HEK293 (cell line): Measurements from ENCODE around the gene UCMA.
"Not testable (repeated sequence)": the region's sequence is repeated elsewhere in the genome, so short reads cannot be mapped to it uniquely, and the experiment has no call there.

Source experiments
- CTCF ChIA-PET: fragments of 350-600 bp; formaldehyde crosslinking; extraction: SDS; loops from one replicate; lab custom pipeline; 2021; ENCODE audit warnings: antibody characterized with exemption; lab: Yijun Ruan, JAX
- POLR2A ChIA-PET: fragments of 300-600 bp; formaldehyde crosslinking; extraction: SDS; loops from one replicate; lab custom pipeline; 2020; ENCODE audit warnings: antibody characterized with exemption, inconsistent platforms; lab: Yijun Ruan, JAX
- H3K27ac ChIP-seq: fragments of 200-500 bp; sonication (Bioruptor generic); 2 replicates; pipeline ENCODE4 v1.5.1; 2014; ENCODE audit warnings: low read depth, low read length, control low read depth, inconsistent platforms; ENCODE audit errors: extremely low read depth
- H3K36me3 ChIP-seq, 2 experiments: fragments of 200-500 bp in 1 of 2; sonication (Bioruptor generic) in 1 of 2; 1 replicate in 1 of 2; 2 replicates in 1 of 2; pipeline ENCODE4 v1.5.1; 2014 to 2017; ENCODE audit warnings: inconsistent platforms in 2 of 2, low read length in 2 of 2; ENCODE audit not compliant: control insufficient read depth in 2 of 2, insufficient read depth in 1 of 2
- H3K4me1 ChIP-seq: fragments of 200-500 bp; sonication (Bioruptor generic); 2 replicates; pipeline ENCODE4 v1.5.1; 2014; ENCODE audit warnings: mild to moderate bottlenecking, low read length, inconsistent platforms; ENCODE audit not compliant: control insufficient read depth, insufficient read depth
- H3K4me3 ChIP-seq: 2 replicates; pipeline ENCODE4 v1.5.1; 2011; ENCODE audit warnings: low read depth, mild to moderate bottlenecking, control low read depth, low read length, moderate library complexity
- H3K9me3 ChIP-seq: fragments of 200-500 bp; sonication (Bioruptor generic); 2 replicates; pipeline ENCODE4 v1.5.1; 2014; ENCODE audit warnings: low read depth, low read length, inconsistent platforms; ENCODE audit not compliant: control insufficient read depth, insufficient read depth
- ATF2 ChIP-seq: fragments of 450-650 bp; formaldehyde crosslinking; IDR thresholded peaks from 2 replicates; pipeline ENCODE4 v1.5.1; 2016; ENCODE audit warnings: missing biosample characterization, missing genetic modification characterization, low read depth
- GLI2 ChIP-seq: fragments of 450-650 bp; formaldehyde crosslinking; IDR thresholded peaks from 2 replicates; pipeline ENCODE4; 2017; ENCODE audit warnings: missing biosample characterization, missing genetic modification characterization, low read depth, borderline replicate concordance
- MEIS1 ChIP-seq: sonication (generic); formaldehyde crosslinking; IDR thresholded peaks from 2 replicates; pipeline ENCODE4 v1.8.1; 2022; ENCODE audit warnings: missing genetic modification reagents, mild to moderate bottlenecking, borderline replicate concordance
- ZBTB49 ChIP-seq: fragments of 450-650 bp; formaldehyde crosslinking; IDR thresholded peaks from 2 replicates; pipeline ENCODE4 v1.5.1; 2016; ENCODE audit warnings: missing biosample characterization, missing genetic modification characterization, low read depth
- ZNF184 ChIP-seq: fragments of 450-650 bp; IDR thresholded peaks from 2 replicates; pipeline ENCODE4 v1.5.1; 2018; ENCODE audit warnings: missing biosample characterization, mild to moderate bottlenecking, missing genetic modification characterization
- ZNF19 ChIP-seq: fragments of 450-650 bp; formaldehyde crosslinking; IDR thresholded peaks from 2 replicates; pipeline ENCODE4; 2016; ENCODE audit warnings: missing biosample characterization, missing genetic modification characterization, low read depth
- ZNF24 ChIP-seq: fragments of 450-650 bp; formaldehyde crosslinking; IDR thresholded peaks from 2 replicates; pipeline ENCODE4 v1.5.1; 2016; ENCODE audit warnings: missing biosample characterization, missing genetic modification characterization
- ZNF280C ChIP-seq: fragments of 450-650 bp; formaldehyde crosslinking; IDR thresholded peaks from 2 replicates; pipeline ENCODE4 v1.5.1; 2016; ENCODE audit warnings: missing biosample characterization, missing genetic modification characterization
- ZNF354C ChIP-seq: fragments of 450-650 bp; formaldehyde crosslinking; IDR thresholded peaks from 2 replicates; pipeline ENCODE4 v1.5.1; 2016; ENCODE audit warnings: missing biosample characterization, missing genetic modification characterization, low read depth, borderline replicate concordance
- ZNF394 ChIP-seq: fragments of 450-650 bp; formaldehyde crosslinking; IDR thresholded peaks from 2 replicates; pipeline ENCODE4 v1.5.1; 2016; ENCODE audit warnings: missing biosample characterization, missing genetic modification characterization, mild to moderate bottlenecking, moderate library complexity, borderline replicate concordance
- ZNF501 ChIP-seq: fragments of 450-650 bp; formaldehyde crosslinking; IDR thresholded peaks from 2 replicates; pipeline ENCODE4 v1.5.1; 2016; ENCODE audit warnings: missing biosample characterization, missing genetic modification characterization
- ZNF510 ChIP-seq: fragments of 450-650 bp; formaldehyde crosslinking; IDR thresholded peaks from 2 replicates; pipeline ENCODE4 v1.5.1; 2018; ENCODE audit warnings: mild to moderate bottlenecking, missing genetic modification characterization, missing biosample characterization; ENCODE audit not compliant: insufficient replicate concordance
- ZNF629 ChIP-seq: fragments of 450-650 bp; formaldehyde crosslinking; IDR thresholded peaks from 2 replicates; pipeline ENCODE4 v1.5.1; 2017; ENCODE audit warnings: missing biosample characterization, missing genetic modification characterization
- TF ChIP-seq, protein P1 (sequence below): fragments of 450-650 bp; formaldehyde crosslinking; IDR thresholded peaks from 2 replicates; pipeline ENCODE4 v1.5.1; 2016; ENCODE audit warnings: missing biosample characterization, missing genetic modification characterization, borderline replicate concordance
- TF ChIP-seq, protein P2 (sequence below): sonication (generic); formaldehyde crosslinking; IDR thresholded peaks from 2 replicates; pipeline ENCODE4 v1.8.1; 2022; ENCODE audit warnings: mild to moderate bottlenecking, moderate library complexity, missing genetic modification reagents

Gene UCMA, protein sequence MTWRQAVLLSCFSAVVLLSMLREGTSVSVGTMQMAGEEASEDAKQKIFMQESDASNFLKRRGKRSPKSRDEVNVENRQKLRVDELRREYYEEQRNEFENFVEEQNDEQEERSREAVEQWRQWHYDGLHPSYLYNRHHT

GRCh38 chr10:13234172-13234571, at the start of gene UCMA:
TSS of gene UCMA (minus strand) at chr10:13234374. CDS start at chr10:13234258, 116 bp downstream.
- no peak for TF ChIP-seq ZNF629 (tag by site-specific recombination)
- TF ChIP-seq ZBTB49 (tag by site-specific recombination), result no peak
- TF ChIP-seq ZNF394 (tag by site-specific recombination), result no peak
- Histone ChIP-seq H3K4me3 (no peak within 1 kb of the TSS), H3K9me3 (no peaks in the 10 kb centered on the region), H3K4me1 (no peaks in the 10 kb centered on the region), H3K36me3 (no peaks in the 10 kb centered on the region), H3K27ac (no peak within 1 kb of the TSS)
- ChIA-PET CTCF (no interaction called here), POLR2A (no interaction called here)

- H3K9me3 ChIP-seq, H3K4me3 ChIP-seq, H3K4me1 ChIP-seq, POLR2A ChIA-PET, H3K27ac ChIP-seq: not testable (repeated sequence)
- CTCF ChIA-PET, result interaction anchor here (0.6 kb wide), 1 partner anchor 338 kb away, joined by 5 read pairs; no protein-coding TSS in a partner anchor
- H3K36me3 ChIP-seq, result peaks cover 5 to 16% of the 10 kb centered on the region in 2 experiments; a peak in 2 of 3 replicates
Measured at GRCh38 chr10:13282348-13282747, 48.2 kb upstream of the UCMA start.

GRCh38 chr10:13276749-13277365, 42.7 kb upstream of the UCMA start:
- CTCF ChIA-PET, result interaction anchor here (0.7 kb wide), 1 partner anchor 12 kb away, joined by 5 read pairs; no protein-coding TSS in a partner anchor
- TF ChIP-seq GLI2 (tag by site-specific recombination) (no peak), ZNF19 (no peak), MEIS1 (CRISPR knock-in tag) (no peak), ZNF280C (tag by site-specific recombination) (no peak), ZNF24 (tag by site-specific recombination) (no peak), ZNF184 (tag by site-specific recombination) (no peak), ZNF354C (no peak), ZNF501 (tag by site-specific recombination) (no peak), ZNF510 (no peak), ATF2 (tag by site-specific recombination) (no peak), ZBTB49 (tag by site-specific recombination) (no peak)
- TF ChIP-seq, protein P1, sequence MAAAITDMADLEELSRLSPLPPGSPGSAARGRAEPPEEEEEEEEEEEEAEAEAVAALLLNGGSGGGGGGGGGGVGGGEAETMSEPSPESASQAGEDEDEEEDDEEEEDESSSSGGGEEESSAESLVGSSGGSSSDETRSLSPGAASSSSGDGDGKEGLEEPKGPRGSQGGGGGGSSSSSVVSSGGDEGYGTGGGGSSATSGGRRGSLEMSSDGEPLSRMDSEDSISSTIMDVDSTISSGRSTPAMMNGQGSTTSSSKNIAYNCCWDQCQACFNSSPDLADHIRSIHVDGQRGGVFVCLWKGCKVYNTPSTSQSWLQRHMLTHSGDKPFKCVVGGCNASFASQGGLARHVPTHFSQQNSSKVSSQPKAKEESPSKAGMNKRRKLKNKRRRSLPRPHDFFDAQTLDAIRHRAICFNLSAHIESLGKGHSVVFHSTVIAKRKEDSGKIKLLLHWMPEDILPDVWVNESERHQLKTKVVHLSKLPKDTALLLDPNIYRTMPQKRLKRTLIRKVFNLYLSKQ (tag by site-specific recombination), result no peak
- TF ChIP-seq, protein P2, sequence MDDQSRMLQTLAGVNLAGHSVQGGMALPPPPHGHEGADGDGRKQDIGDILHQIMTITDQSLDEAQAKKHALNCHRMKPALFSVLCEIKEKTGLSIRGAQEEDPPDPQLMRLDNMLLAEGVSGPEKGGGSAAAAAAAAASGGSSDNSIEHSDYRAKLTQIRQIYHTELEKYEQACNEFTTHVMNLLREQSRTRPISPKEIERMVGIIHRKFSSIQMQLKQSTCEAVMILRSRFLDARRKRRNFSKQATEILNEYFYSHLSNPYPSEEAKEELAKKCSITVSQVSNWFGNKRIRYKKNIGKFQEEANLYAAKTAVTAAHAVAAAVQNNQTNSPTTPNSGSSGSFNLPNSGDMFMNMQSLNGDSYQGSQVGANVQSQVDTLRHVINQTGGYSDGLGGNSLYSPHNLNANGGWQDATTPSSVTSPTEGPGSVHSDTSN (CRISPR knock-in tag), result no peak
- no peak overlapping the region for H3K27ac ChIP-seq
- POLR2A ChIA-PET, result no interaction called here
- no peak overlapping the region for H3K4me3 ChIP-seq
- no peaks in the 10 kb centered on the region for H3K9me3 ChIP-seq
- H3K4me1 ChIP-seq, result no peaks in the 10 kb centered on the region
- H3K36me3 ChIP-seq, result peaks cover 2 to 13% of the 10 kb centered on the region in 2 experiments; a peak in 2 of 3 replicates
